Right atrium auricular region (tissue), 2 donors: Measurements from ENCODE around the gene TFEB. TPM values are rescaled to one million over a fixed set of nuclear protein-coding genes. Genes with fewer than 3 reads are reported as not detected.

ENCODE experiments used
- DNase-seq: peaks from one replicate; pipeline ENCODE4 v3.0.0-alpha.2; 2019; ENCODE audit warnings: low spot score
- H3K27ac ChIP-seq, 2 donors: fragments of 200-600 bp; sonication (generic); 1 replicate in 1 of 2; 2 replicates in 1 of 2; pipeline ENCODE4 v1.5.1; 2016 to 2019
- H3K27me3 ChIP-seq, 2 donors: fragments of 200-600 bp; sonication (generic); one replicate each; pipeline versions ENCODE4 v1.5.1 to v1.6.0; 2017 to 2019
- H3K36me3 ChIP-seq: fragments of 200-600 bp; sonication (generic); one replicate; pipeline ENCODE4 v1.5.1; 2016
- H3K4me1 ChIP-seq, 2 donors: fragments of 200-600 bp; sonication (generic); one replicate each; pipeline versions ENCODE4 v1.5.1 to v1.6.0; 2017 to 2019
- H3K4me3 ChIP-seq, 2 donors: fragments of 200-600 bp; sonication (generic); 1 replicate in 1 of 2; 2 replicates in 1 of 2; pipeline ENCODE4 v1.5.1; 2017 to 2019; ENCODE audit warnings: mild to moderate bottlenecking in 1 of 2, moderate library complexity in 1 of 2
- H3K9me3 ChIP-seq, 2 donors: fragments of 200-600 bp; sonication (generic); one replicate each; pipeline ENCODE4 v1.5.1; 2019
- total RNA-seq, 2 donors: library from RNA; depleted of rRNA; stranded (reverse); fragments of >200 nt; gene quantifications; one replicate each; pipeline ENCODE4 v1.1.0, GENCODE V29; 2016
- TF ChIP-seq, protein P1 (sequence below), 2 donors: fragments of 200-600 bp; sonication (generic); IDR thresholded peaks; one replicate each; pipeline ENCODE4 v1.5.1; 2019; ENCODE audit warnings: antibody characterized with exemption in 2 of 2

TFEB gene
- total RNA-seq, 2 donors from 2014 or later: 31.5 to 35.8 TPM

GRCh38 chr6:41720262-41720620 lies 15.2 kb downstream of the TFEB start:
- Histone ChIP-seq H3K36me3 (no peaks in the 10 kb centered on the region), H3K4me1 (peaks cover 0 to 98% of the 10 kb centered on the region in 2 donors), H3K4me3 (no peak overlapping the region), H3K27me3 (no peaks in the 10 kb centered on the region), H3K9me3 (no peaks in the 10 kb centered on the region), H3K27ac (peak overlapping the region; percentile 23 to 56)
- no peak for DNase-seq
- TF ChIP-seq, protein P1, sequence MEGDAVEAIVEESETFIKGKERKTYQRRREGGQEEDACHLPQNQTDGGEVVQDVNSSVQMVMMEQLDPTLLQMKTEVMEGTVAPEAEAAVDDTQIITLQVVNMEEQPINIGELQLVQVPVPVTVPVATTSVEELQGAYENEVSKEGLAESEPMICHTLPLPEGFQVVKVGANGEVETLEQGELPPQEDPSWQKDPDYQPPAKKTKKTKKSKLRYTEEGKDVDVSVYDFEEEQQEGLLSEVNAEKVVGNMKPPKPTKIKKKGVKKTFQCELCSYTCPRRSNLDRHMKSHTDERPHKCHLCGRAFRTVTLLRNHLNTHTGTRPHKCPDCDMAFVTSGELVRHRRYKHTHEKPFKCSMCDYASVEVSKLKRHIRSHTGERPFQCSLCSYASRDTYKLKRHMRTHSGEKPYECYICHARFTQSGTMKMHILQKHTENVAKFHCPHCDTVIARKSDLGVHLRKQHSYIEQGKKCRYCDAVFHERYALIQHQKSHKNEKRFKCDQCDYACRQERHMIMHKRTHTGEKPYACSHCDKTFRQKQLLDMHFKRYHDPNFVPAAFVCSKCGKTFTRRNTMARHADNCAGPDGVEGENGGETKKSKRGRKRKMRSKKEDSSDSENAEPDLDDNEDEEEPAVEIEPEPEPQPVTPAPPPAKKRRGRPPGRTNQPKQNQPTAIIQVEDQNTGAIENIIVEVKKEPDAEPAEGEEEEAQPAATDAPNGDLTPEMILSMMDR (IDR thresholded peaks at IDR 0.05): no peak

GRCh38 chr6:41719436-41720261 lies 15.8 kb downstream of the TFEB start:
- TF ChIP-seq, protein P1 (IDR thresholded peaks at IDR 0.05): no peak
- H3K9me3 ChIP-seq: no peaks in the 10 kb centered on the region
- H3K4me3 ChIP-seq: no peak overlapping the region
- peak overlapping the region; percentile 23 to 56 for H3K27ac ChIP-seq
- no peak for DNase-seq
- peaks cover 0 to 98% of the 10 kb centered on the region in 2 donors for H3K4me1 ChIP-seq
- H3K36me3 ChIP-seq: no peaks in the 10 kb centered on the region
- H3K27me3 ChIP-seq: no peaks in the 10 kb centered on the region

GRCh38 chr6:41718828-41719227 lies 16.6 kb downstream of the TFEB start:
- Histone ChIP-seq H3K36me3 (no peaks in the 10 kb centered on the region), H3K27me3 (no peaks in the 10 kb centered on the region), H3K4me3 (no peak overlapping the region), H3K4me1 (peaks cover 0 to 98% of the 10 kb centered on the region in 2 donors), H3K9me3 (no peaks in the 10 kb centered on the region), H3K27ac (no peak overlapping the region)
- no peak for DNase-seq
- TF ChIP-seq, protein P1 (IDR thresholded peaks at IDR 0.05): no peak

- no peak overlapping the region for H3K4me3 ChIP-seq
- no peaks in the 10 kb centered on the region for H3K27me3 ChIP-seq
- H3K4me1 ChIP-seq: peaks cover 0 to 98% of the 10 kb centered on the region in 2 donors
- H3K27ac ChIP-seq: peak overlapping the region; percentile 78 to 87
- H3K36me3 ChIP-seq: no peaks in the 10 kb centered on the region
- H3K9me3 ChIP-seq: no peaks in the 10 kb centered on the region
- TF ChIP-seq, protein P1 (IDR thresholded peaks at IDR 0.05): no peak
- DNase-seq: no peak
These were observed 18.0 kb downstream of the TFEB start for GRCh38 chr6:41717392-41717736.

- H3K27me3 ChIP-seq: no peaks in the 10 kb centered on the region
- H3K4me1 ChIP-seq: peaks cover 0 to 98% of the 10 kb centered on the region in 2 donors
- no peak overlapping the region for H3K4me3 ChIP-seq
- no peaks in the 10 kb centered on the region for H3K36me3 ChIP-seq
- no peaks in the 10 kb centered on the region for H3K9me3 ChIP-seq
- TF ChIP-seq, protein P1 (IDR thresholded peaks at IDR 0.05): no peak
- H3K27ac ChIP-seq: peak overlapping the region; percentile 78 to 87
- no peak for DNase-seq
These were observed 18.7 kb downstream of the TFEB start for GRCh38 chr6:41716516-41717391.
